Measurements from ENCODE around the gene AKAP8.
"Not testable (repeated sequence)": the region's sequence is repeated elsewhere in the genome, so short reads cannot be mapped to it uniquely, and the experiment has no call there.

AKAP8 gene

GRCh38 chr19:15412832-15413231, 33.2 kb upstream of the AKAP8 start:
- H3K27me3 ChIP-seq, result no peaks in the 10 kb centered on the region
- DNase-seq, result peak in 1 of 2 donors; percentile 21
- TF ChIP-seq CTCF (IDR thresholded peaks at IDR 0.05), result no peak
- peak overlapping the region; percentile 8 to 51 for H3K27ac ChIP-seq
- H3K36me3 ChIP-seq, result peaks cover 0 to 17% (median 11%) of the 10 kb centered on the region in 3 donors
- H3K4me3 ChIP-seq, result no peak overlapping the region
- intact Hi-C loops (cut with DNase I; ENCODE audit: low total_unique reads), result no loop called here
- no peaks in the 10 kb centered on the region for H3K9me3 ChIP-seq
- H3K4me1 ChIP-seq, result peaks cover 0 to 98% (median 52%) of the 10 kb centered on the region in 4 donors

GRCh38 chr19:15411351-15411750, 31.8 kb upstream of the AKAP8 start:
- Histone ChIP-seq H3K36me3 (peaks cover 0 to 18% (median 11%) of the 10 kb centered on the region in 3 donors), H3K4me1 (peaks cover 0 to 92% (median 42%) of the 10 kb centered on the region in 4 donors), H3K27ac (peak overlapping the region in 1 of 2 donors; percentile 51)
- H3K27me3 ChIP-seq; H3K9me3 ChIP-seq; H3K4me3 ChIP-seq; intact Hi-C loops (cut with DNase I; ENCODE audit: low total_unique reads): not testable (repeated sequence)
- peak in 1 of 2 donors; percentile 44 for DNase-seq

GRCh38 chr19:15404780-15405211, 25.2 kb upstream of the AKAP8 start:
- H3K4me3 ChIP-seq, result no peak overlapping the region
- no peaks in the 10 kb centered on the region for H3K9me3 ChIP-seq
- DNase-seq, result peak in 1 of 2 donors; percentile 32
- H3K27me3 ChIP-seq, result no peaks in the 10 kb centered on the region
- no peak for TF ChIP-seq CTCF (IDR thresholded peaks at IDR 0.05)
- peaks cover 7 to 79% (median 44%) of the 10 kb centered on the region in 4 donors for H3K4me1 ChIP-seq
- intact Hi-C loops (cut with DNase I; ENCODE audit: low total_unique reads), result loop anchor here (10.0 kb wide), 1 partner anchor 150 kb away; no protein-coding TSS in a partner anchor
- H3K36me3 ChIP-seq, result peaks cover 15 to 52% (median 41%) of the 10 kb centered on the region in 3 donors
- peak overlapping the region; percentile 69 to 71 for H3K27ac ChIP-seq

GRCh38 chr19:15404097-15404779, 24.7 kb upstream of the AKAP8 start:
- H3K4me1 ChIP-seq, result peaks cover 7 to 73% (median 42%) of the 10 kb centered on the region in 4 donors
- no peak for TF ChIP-seq CTCF (IDR thresholded peaks at IDR 0.05)
- peak overlapping the region; percentile 69 to 71 for H3K27ac ChIP-seq

GRCh38 chr19:15403151-15403531, 23.6 kb upstream of the AKAP8 start:
- Histone ChIP-seq H3K36me3 (peaks cover 32 to 60% (median 53%) of the 10 kb centered on the region in 3 donors), H3K4me3 (no peak overlapping the region), H3K4me1 (peaks cover 7 to 65% (median 42%) of the 10 kb centered on the region in 4 donors), H3K27me3 (no peaks in the 10 kb centered on the region), H3K27ac (peak overlapping the region; percentile 69 to 71), H3K9me3 (no peaks in the 10 kb centered on the region)
- no peak for TF ChIP-seq CTCF (IDR thresholded peaks at IDR 0.05)
- intact Hi-C loops (cut with DNase I; ENCODE audit: low total_unique reads), result loop anchor here (10.0 kb wide), 1 partner anchor 152 kb away; no protein-coding TSS in a partner anchor
- DNase-seq, result peak in 1 of 2 donors; percentile 61

More at GRCh38 chr19:15404097-15404779, 24.7 kb upstream of the AKAP8 start:
- H3K9me3 ChIP-seq, result no peaks in the 10 kb centered on the region
- peak in 1 of 2 donors; percentile 67 for DNase-seq
- intact Hi-C loops (cut with DNase I; ENCODE audit: low total_unique reads), result loop anchor here (10.0 kb wide), 1 partner anchor 151 kb away; no protein-coding TSS in a partner anchor
- H3K27me3 ChIP-seq, result no peaks in the 10 kb centered on the region
- no peak overlapping the region for H3K4me3 ChIP-seq
- H3K36me3 ChIP-seq, result peaks cover 21 to 52% (median 42%) of the 10 kb centered on the region in 3 donors
